GM18951 (cell line): Measurements from ENCODE around the gene CMIP.
"Not testable (repeated sequence)": the region's sequence is repeated elsewhere in the genome, so short reads cannot be mapped to it uniquely, and the experiment has no call there.

ENCODE experiments used
- POLR2A ChIP-seq: IDR thresholded peaks from 4 replicates; pipeline ENCODE4 v1.6.1; 2011; ENCODE audit warnings: mild to moderate bottlenecking; ENCODE audit not compliant: insufficient read length, insufficient read depth; ENCODE audit errors: extremely low read depth
- in situ Hi-C: fragments of 300-500 bp; cut with MboI; formaldehyde crosslinking; loops from one replicate; pipeline ENCODE4 v1.12.0; 2022; ENCODE audit warnings: low sequenced_read_pairs, mixed read lengths, inconsistent platforms; ENCODE audit not compliant: unreplicated experiment

Gene CMIP

DNA sequence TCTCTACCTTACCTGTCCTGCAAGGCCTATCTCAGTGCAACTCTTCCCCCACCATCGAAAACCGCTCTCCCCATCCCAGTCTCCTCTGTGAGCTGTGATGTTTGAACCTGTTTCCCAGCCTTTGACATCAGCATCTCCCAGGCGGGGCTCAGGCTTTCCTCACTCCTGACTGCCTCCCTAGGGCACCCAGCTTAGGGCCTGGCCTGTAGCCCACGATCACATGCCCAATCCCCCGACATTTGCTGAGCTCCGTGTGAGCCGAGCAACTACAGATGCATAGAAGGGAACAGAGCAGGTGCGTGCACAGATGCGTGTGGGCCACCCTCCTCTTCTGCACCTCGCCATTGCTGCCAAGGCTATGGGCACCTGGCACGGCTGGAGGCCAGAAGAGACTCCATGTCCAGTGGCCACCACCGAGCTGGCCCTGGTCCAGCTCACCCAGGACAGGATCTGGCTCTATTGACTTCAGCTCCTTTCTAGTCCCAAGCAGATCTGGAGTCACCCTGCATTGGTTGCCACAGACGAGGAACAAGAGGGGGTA, 35.5 kb upstream of the CMIP start:
- TF ChIP-seq POLR2A: no peak
- in situ Hi-C loops: loop anchor here (10.0 kb wide), 2 partner anchors 206 to 316 kb away; no protein-coding TSS in a partner anchor

DNA sequence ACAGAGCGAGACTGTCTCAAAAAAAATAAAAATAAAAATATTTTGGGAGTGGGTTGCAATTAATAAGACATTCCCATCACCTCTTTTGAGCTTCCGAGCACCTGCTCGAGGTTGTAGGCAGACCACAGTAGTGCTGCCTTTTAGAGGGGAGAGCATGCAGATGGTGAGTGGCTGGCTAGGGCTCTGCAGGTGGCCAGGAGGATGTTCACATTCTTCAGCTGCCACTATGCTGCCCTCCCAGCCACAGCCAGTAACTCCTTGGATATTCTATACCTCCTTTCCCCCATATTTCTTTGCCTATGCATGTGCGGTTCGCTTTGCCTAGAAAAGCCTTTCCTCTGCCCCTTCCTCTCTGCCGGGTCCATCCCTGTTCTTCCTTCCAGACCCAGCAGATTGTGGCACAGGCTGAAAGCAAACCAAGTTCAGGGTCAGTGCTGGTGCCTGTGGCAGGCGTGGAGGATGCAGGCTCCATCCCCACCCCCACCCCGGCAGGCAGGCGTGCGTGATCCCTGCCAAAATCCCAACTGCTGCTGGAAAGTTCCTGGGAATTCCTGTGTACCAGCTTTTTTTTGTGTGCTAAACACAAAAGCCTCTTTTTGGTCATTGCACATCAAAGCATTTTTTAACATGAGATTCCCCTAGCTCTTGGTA, 33.8 kb upstream of the CMIP start:
- TF ChIP-seq POLR2A: no peak
- in situ Hi-C loops: no loop called here

GRCh38 chr16:81413245-81413990, 31.2 kb upstream of the CMIP start:
- no peak for TF ChIP-seq POLR2A
- in situ Hi-C loops: no loop called here

- no peak for TF ChIP-seq POLR2A
- in situ Hi-C loops: no loop called here
Measured at GRCh38 chr16:81415751-81416150, 28.9 kb upstream of the CMIP start.

DNA sequence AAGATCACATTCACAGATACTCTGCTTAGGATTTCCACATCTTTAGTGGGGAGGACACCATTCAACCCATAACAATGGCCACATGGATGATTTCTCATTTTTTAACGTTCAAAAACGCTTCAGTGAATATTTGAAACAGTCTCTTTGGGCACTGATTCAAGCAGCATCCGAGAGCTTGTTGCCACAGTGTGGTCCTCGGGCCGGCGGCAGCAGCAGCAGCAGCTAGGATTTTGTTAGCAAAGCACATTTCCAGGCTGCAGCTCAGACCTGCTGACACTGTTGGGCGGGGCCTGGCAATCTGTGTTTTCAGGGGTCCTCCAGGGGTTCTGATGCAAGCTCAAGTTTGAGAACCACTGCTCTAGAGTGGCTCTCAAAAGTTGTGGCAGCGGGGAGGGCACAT, 27.9 kb upstream of the CMIP start:
- no peak for TF ChIP-seq POLR2A
- in situ Hi-C loops: no loop called here

GRCh38 chr16:81417210-81417609, 27.4 kb upstream of the CMIP start:
- no peak for TF ChIP-seq POLR2A
- in situ Hi-C loops: no loop called here

GRCh38 chr16:81419806-81420205, 24.8 kb upstream of the CMIP start:
- in situ Hi-C loops: no loop called here
- no peak for TF ChIP-seq POLR2A

- in situ Hi-C loops: no loop called here
- no peak for TF ChIP-seq POLR2A
Measured at GRCh38 chr16:81421126-81421525, 23.5 kb upstream of the CMIP start.

DNA sequence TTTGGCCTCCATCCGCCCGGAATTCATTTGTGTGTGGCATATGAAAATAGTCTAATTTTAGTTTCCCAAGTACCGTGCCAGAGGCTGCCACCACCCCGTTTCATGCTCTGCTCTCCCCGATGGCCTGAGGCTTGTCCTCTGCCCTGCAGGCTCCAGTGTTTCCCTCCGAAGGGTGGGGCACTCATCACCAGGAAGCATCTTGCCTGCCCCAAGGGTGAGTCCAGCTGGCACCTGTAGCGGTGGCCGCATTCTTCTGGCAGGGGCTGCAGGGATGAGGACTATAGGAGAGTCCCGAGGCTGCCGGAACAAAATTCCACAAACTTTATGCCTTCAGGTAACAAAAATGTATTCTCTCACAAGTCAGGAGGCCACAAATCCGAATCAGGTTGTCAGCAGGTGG, 23.1 kb upstream of the CMIP start:
- in situ Hi-C loops: no loop called here
- TF ChIP-seq POLR2A: no peak

DNA sequence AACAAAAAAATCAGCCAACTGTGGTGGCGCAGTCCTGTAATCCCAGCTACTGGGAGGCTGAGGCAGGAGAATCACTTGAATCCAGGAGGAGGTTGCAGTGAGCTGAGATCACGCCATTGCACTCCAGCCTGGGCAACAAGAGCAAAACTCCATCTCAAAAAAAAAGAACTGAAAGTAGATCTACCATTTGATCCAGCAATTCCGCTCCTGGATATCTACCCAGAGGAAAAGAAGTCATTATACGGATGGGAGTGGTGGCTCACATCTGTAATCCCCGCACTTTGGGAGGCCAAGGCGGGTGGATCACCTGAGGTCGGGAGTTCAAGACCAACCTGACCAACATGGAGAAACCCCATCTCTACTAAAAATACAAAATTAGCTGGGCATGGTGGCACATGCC, 22.5 kb upstream of the CMIP start:
- in situ Hi-C loops: not testable (repeated sequence)

DNA sequence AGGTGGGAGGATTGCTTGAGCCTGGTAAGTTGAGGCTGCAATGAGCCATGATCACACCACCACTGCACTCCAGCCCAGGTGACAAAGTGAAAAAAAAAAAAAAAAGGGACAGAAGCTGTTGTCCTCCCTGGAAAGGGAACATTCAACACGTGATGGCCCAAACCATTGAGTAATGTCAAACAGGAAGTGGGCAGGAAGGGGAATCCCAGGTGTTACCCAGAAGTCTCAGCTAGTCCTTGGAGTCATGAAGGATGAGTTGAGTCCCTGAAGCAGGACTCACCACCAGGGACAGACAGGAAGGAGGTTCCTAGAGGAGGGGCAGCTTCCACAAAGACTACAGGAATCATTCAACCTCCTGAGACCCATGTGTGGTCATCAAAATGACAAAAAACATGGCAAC, 19.8 kb upstream of the CMIP start:
- in situ Hi-C loops: no loop called here
- TF ChIP-seq POLR2A: no peak

GRCh38 chr16:81427219-81427618, 17.4 kb upstream of the CMIP start:
- no peak for TF ChIP-seq POLR2A
- in situ Hi-C loops: no loop called here

- in situ Hi-C loops: no loop called here
- TF ChIP-seq POLR2A: no peak
Measured at GRCh38 chr16:81429045-81429521, 15.5 kb upstream of the CMIP start.

GRCh38 chr16:81431554-81432353, 12.9 kb upstream of the CMIP start:
- no peak for TF ChIP-seq POLR2A
- in situ Hi-C loops: no loop called here
